WERI-Rb-1 (cell line): ENCODE data around the gene SLC35G3.

Experiments used
- DNase-seq: peaks from one replicate; pipeline ENCODE4 v3.0.0-alpha.2; 2020
- H3K27ac ChIP-seq: fragments of 250-450 bp; sonication (Bioruptor Pico); 2 replicates; pipeline ENCODE4 v1.5.1; 2020; ENCODE audit warnings: mild to moderate bottlenecking, moderate library complexity
- H3K27me3 ChIP-seq: fragments of 250-450 bp; sonication (Bioruptor Pico); 2 replicates; pipeline ENCODE4 v1.5.1; 2021; ENCODE audit warnings: mild to moderate bottlenecking, low read depth, moderate library complexity; ENCODE audit not compliant: insufficient read depth, severe bottlenecking
- H3K36me3 ChIP-seq: fragments of 250-450 bp; sonication (Bioruptor Pico); 2 replicates; pipeline ENCODE4 v1.5.1; 2020; ENCODE audit warnings: mild to moderate bottlenecking, moderate library complexity
- H3K4me3 ChIP-seq: 2 replicates; pipeline ENCODE4 v1.5.1; 2011; ENCODE audit warnings: low read depth, mild to moderate bottlenecking, control low read depth, low read length
- H3K9me3 ChIP-seq: fragments of 250-450 bp; sonication (Bioruptor Pico); 2 replicates; pipeline ENCODE4 v1.5.1; 2021; ENCODE audit warnings: mild to moderate bottlenecking, moderate library complexity; ENCODE audit not compliant: severe bottlenecking
- TF ChIP-seq, protein P1 (sequence below): IDR thresholded peaks from 2 replicates; pipeline ENCODE4 v1.5.1; 2011; ENCODE audit warnings: low read depth, mild to moderate bottlenecking, control low read depth, inconsistent platforms, low read length

Gene SLC35G3

GRCh38 chr17:35171834-35172233 is 22.4 kb downstream of the SLC35G3 start:
- TF ChIP-seq, protein P1, sequence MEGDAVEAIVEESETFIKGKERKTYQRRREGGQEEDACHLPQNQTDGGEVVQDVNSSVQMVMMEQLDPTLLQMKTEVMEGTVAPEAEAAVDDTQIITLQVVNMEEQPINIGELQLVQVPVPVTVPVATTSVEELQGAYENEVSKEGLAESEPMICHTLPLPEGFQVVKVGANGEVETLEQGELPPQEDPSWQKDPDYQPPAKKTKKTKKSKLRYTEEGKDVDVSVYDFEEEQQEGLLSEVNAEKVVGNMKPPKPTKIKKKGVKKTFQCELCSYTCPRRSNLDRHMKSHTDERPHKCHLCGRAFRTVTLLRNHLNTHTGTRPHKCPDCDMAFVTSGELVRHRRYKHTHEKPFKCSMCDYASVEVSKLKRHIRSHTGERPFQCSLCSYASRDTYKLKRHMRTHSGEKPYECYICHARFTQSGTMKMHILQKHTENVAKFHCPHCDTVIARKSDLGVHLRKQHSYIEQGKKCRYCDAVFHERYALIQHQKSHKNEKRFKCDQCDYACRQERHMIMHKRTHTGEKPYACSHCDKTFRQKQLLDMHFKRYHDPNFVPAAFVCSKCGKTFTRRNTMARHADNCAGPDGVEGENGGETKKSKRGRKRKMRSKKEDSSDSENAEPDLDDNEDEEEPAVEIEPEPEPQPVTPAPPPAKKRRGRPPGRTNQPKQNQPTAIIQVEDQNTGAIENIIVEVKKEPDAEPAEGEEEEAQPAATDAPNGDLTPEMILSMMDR, result no peak
- DNase-seq, result no peak

GRCh38 chr17:35170968-35171771 is 23.0 kb downstream of the SLC35G3 start:
- H3K27me3 ChIP-seq, result peaks cover 56% of the 10 kb centered on the region
- no peak overlapping the region for H3K4me3 ChIP-seq
- DNase-seq, result no peak
- no peaks in the 10 kb centered on the region for H3K9me3 ChIP-seq
- H3K36me3 ChIP-seq, result no peaks in the 10 kb centered on the region
- no peak overlapping the region for H3K27ac ChIP-seq
- TF ChIP-seq, protein P1, result no peak

More at GRCh38 chr17:35171834-35172233, 22.4 kb downstream of the SLC35G3 start:
- Histone ChIP-seq H3K4me3 (no peak overlapping the region), H3K27me3 (peaks cover 55% of the 10 kb centered on the region), H3K27ac (no peak overlapping the region), H3K9me3 (no peaks in the 10 kb centered on the region), H3K36me3 (no peaks in the 10 kb centered on the region)

DNA sequence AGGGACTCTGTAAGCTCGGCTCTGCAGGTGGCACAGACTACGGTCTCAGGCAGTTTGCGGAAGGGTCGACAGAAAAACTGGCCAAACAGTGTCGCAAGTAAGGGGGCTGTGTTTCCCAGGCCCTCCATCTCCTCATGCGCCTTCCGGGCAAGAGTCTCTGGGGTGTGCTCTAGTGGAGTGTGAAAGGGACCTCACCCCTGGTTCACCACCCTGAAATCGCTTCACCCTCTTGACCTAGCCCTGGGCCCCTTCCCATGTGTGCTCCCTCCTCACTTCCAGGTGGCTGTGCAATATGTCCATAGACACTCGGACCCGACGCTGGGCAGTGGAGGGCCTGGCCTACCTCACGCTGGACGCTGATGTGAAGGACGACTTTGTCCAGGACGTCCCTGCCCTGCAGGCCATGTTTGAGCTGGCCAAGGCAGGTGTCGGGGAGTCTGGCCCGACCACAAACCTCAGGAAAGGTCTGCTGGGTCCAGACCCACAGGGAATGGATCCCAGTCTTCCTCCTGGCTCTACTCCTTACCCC is 24.3 kb downstream of the SLC35G3 start:
- Histone ChIP-seq H3K27me3 (peaks cover 53% of the 10 kb centered on the region), H3K4me3 (no peak overlapping the region), H3K9me3 (no peaks in the 10 kb centered on the region), H3K27ac (no peak overlapping the region), H3K36me3 (no peaks in the 10 kb centered on the region)
- TF ChIP-seq, protein P1, result no peak
- DNase-seq, result no peak

DNA sequence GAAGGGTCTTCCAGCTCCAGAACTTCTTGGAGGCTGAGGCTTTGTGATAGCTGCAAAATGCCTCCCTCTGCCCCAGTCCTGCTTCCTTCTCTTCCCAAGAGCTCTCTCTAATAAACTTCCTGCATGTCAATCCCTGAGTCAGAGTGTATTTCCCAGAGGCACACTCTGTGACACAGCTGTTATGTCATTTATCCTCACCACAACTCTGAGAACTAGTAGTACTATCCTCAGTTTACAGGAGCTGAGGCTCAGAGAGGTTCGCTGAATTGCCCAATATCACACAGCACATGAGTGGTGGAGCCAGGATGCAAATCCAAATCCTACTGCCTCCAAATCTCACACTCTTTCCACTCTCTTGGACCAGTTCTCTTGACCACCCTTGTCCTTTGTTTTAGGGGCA is 26.5 kb downstream of the SLC35G3 start:
- TF ChIP-seq, protein P1, result no peak
- no peaks in the 10 kb centered on the region for H3K9me3 ChIP-seq
- H3K36me3 ChIP-seq, result no peaks in the 10 kb centered on the region
- no peak for DNase-seq
- no peak overlapping the region for H3K27ac ChIP-seq
- H3K4me3 ChIP-seq, result no peak overlapping the region
- H3K27me3 ChIP-seq, result peaks cover 61% of the 10 kb centered on the region

DNA sequence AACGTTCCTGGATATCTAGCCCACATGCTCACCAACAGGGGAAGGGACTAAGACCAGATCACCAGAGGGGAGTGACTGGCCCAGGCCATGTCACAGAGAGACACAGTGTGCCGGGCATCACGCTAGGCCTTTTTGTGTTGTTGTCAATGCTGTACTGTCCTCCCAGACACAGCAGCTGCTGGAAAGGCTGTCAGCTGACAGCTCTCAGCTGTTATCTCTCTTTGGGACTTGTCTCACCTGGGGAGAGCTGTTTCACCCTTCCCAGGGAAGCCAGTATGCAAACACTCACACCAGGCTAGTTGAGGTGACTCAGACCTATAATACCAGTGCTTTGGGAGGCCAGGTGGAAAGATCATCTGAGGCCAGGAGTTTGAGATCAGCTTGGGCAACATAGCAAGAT is 27.1 kb downstream of the SLC35G3 start:
- DNase-seq, result no peak
- Histone ChIP-seq H3K9me3 (no peaks in the 10 kb centered on the region), H3K27me3 (peaks cover 61% of the 10 kb centered on the region), H3K27ac (no peak overlapping the region), H3K4me3 (no peak overlapping the region), H3K36me3 (no peaks in the 10 kb centered on the region)
- TF ChIP-seq, protein P1, result no peak
